ENCODE measurements around the gene DIP2C. TPM values are rescaled to one million over a fixed set of nuclear protein-coding genes. Genes with fewer than 3 reads are reported as not detected.
"Not testable (repeated sequence)": the region's sequence is repeated elsewhere in the genome, so short reads cannot be mapped to it uniquely, and the experiment has no call there.

The DIP2C gene
- polyA plus RNA-seq, 1 donor, result 21.6 TPM

- DNase-seq, result no peak
Observed at GRCh38 chr10:306007-306674, 383.3 kb downstream of the DIP2C start.

DNA sequence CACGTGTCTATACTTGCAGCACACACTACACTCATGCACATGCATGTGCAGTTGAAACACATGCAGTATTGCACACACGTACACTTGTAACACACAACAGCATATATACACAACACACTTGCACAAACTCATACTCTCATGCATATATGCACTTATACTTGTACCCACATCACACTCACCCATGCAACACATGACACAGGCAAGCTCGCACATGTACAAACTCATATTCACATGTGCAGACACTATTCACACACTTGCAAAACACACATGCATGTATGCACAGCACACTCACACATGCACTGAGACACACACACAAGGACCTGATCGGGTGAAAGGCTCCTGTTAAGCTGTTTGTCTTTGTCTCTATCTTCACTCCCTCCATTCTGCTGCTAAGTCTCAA is 384.4 kb downstream of the DIP2C start:
- no peak for DNase-seq

- DNase-seq, result no peak
Observed at GRCh38 chr10:301536-301935, 387.9 kb downstream of the DIP2C start.

DNA sequence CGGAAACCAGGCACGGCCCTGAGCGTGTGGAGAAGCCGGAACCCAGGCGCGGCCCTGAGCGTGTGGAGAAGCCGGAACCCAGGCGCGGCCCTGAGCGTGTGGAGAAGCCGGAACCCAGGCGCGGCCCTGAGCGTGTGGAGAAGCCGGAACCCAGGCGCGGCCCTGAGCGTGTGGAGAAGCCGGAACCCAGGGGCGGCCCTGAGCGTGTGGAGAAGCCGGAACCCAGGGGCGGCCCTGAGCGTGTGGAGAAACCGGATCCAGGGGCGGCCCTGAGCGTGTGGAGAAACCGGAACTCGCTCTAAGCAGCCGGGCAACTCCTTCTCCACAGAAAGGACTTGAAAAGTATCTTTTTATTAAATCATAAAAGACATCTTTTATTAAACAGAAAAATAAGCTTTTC is 388.9 kb downstream of the DIP2C start:
- DNase-seq, result not testable (repeated sequence)

- DNase-seq, result no peak
Observed at GRCh38 chr10:299969-300368, 389.5 kb downstream of the DIP2C start.

DNA sequence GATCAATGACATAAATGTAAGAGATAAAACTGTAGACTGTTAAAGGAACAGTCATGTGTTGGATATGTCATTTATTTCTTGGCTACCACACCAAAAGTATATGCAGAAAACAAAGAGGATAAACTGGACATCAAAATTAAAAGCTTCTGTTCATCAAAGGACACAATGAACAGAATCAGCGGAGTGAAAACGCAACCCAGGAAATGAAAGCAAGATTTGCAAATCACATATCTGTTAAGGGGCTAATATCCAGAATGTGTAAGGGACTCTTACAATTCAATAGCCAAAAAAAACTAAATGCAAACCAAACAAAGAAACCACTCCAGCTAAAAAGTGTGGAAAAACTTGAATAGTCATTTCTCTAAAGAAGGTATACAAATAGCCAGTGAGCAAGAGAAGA is 390.0 kb downstream of the DIP2C start:
- no peak for DNase-seq

DNA sequence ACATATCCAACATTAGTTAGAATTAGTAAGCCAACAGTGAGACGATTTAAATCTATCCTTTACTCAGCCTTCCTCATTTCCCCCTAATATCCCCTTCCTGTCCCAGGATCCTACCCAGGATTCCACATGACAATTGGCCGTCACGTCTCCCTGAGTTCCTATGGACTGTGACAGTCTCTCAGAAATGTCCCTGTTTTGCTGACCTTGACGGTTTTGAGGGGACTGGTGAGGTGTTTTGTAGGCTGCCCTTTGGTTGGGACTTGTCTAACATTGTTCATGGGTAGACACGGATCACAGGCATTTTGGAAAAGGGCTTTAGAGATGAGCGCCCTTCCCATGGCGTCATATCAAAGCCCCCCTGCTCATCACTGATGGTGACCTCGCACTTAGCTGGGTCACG is 391.4 kb downstream of the DIP2C start:
- no peak for DNase-seq

DNA sequence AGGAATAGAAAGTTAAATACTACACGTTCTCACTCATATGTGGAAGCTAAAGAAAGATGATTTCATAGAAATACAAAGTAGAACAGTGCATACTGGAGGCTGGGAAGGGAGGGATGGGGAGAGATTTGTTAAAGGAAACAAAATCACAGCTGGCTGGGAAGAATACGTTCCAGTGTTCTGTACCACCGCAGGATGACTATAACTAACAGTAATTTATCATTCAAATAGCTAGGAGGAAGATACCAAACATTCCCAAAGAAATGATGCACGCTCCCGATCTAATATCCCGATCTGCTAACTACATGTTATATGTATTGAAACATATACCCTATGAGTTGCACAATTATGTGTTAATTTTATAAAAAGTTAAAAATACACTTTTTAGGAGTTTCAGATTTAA is 391.9 kb downstream of the DIP2C start:
- no peak for DNase-seq

DNA sequence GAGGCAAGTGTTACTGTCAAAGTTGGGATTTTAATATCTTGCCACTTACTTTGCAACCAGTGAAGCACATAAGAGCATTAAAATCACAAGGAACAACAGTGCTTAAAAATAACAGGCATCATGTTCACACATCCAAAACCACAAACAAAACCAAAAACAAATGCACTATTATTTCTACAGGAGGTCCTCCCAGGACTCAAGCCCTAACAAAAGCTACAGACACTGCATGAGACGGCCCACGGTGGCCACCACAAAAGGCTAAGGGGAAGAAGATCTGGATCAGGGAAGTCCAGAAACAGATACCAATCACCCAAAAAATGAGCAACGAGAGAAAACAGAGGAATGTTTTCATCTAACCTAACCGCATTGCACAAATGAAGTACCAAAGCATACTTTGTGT is 395.8 kb downstream of the DIP2C start:
- no peak for DNase-seq

GRCh38 chr10:290026-290725 is 399.3 kb downstream of the DIP2C start:
- no peak for DNase-seq

- no peak for DNase-seq
Observed at GRCh38 chr10:289581-289980, 399.9 kb downstream of the DIP2C start.

- no peak for DNase-seq
Observed at GRCh38 chr10:288316-289200, 400.9 kb downstream of the DIP2C start.

- DNase-seq, result no peak
Observed at GRCh38 chr10:287814-288213, 401.7 kb downstream of the DIP2C start.

GRCh38 chr10:287026-287709 is 402.3 kb downstream of the DIP2C start:
- DNase-seq, result no peak

GRCh38 chr10:285216-285615 is 404.3 kb downstream of the DIP2C start:
- no peak for DNase-seq

DNA sequence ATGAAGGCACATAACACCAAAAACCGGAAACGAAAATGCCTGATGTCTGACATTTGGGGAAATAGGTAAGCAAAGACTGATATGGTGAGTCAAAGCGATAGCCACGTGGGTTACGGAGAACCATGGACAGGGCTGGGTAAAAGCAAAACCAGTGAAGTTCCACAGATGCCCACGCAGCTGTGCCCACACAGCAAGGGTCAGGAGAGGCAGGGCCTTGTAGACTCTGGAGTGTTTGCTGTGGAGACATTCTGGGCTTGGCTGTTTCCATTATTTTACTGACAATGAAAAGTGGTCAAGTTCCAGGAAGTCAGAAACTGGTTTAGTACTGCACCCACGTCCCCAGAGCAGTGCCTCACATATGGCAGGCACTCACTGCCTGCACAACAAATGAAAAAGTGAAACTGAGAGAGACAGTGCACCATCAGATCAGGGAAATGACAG is 405.5 kb downstream of the DIP2C start:
- no peak for DNase-seq

DNA sequence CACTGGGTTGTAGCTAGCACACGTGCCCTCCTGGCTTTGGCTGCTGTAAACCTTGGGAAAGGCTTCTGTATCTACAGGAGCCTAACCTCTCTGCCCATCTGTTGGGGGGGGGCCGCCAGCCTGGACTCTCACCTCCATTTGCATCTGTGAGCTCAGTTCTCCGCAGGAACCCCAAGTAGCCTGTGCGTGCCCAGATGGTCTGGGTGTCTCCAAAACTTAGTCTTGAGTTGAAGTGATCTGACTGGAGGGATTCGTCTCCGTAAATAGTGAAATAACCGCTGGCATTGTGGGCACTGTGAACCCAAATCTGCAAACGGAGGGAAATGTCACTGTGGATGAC is 406.4 kb downstream of the DIP2C start:
- no peak for DNase-seq

DNA sequence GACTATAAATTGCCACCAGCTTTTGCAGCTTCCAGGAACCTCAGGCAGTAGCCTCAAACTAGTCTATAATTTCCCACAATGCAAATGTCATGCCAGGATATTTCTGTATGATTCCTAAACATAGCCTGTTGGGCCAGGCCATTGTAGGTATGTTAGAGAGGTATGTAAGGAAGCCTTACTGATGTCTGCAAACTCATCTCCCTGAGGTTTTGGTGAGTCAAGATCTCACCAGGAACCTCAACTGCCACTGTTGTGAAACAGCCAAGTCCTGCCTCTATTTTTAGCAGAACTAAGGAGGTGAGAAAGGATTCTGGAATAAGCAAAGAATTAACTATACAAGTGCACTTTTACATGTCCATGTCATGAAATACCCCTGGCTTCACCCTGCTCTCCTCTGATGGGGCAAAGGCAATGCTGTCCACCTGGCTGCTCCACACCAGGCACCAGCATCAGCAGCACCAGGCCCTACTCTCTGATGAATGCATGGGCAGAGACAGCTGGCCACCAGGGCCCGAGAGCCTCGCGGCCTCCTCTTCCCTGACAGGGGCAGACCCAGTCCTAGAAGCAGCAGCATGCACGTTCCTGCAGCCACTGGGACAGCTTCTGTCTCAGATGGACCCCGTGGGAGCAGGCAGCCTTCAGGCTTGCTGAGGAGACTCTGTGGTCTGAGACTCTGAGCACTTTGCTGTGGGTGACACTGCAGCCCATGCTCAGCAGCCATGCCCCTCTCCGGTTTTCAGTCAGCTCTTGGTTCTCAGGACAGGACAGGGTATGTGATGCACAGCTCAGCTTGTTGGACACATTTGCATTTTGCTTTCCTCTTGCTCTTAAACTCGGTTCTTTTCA is 407.0 kb downstream of the DIP2C start:
- DNase-seq, result no peak

- no peak for DNase-seq
Observed at GRCh38 chr10:279655-280054, 409.8 kb downstream of the DIP2C start.

- DNase-seq, result no peak
Observed at GRCh38 chr10:279232-279631, 410.2 kb downstream of the DIP2C start.

- DNase-seq, result no peak
Observed at GRCh38 chr10:278707-279106, 410.8 kb downstream of the DIP2C start.

DNA sequence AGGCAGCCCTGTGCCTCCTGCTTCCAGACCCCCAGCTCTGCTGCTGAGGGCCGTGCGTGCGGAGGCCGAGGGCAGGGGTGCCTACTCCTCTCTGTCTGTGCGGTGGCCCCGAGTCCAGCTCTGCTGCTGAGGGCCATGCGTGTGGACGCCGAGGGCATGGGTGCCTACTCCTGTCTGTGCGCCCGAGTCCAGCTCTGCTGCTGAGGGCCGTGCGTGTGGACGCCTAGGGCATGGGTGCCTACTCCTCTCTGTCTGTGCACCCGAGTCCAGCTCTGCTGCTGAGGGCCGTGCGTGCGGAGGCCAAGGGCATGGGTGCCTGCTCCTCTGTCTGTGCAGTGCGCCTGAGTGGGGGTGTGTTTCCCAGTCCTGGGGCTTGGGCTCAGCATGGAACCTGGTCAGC is 411.5 kb downstream of the DIP2C start:
- DNase-seq, result no peak
